Parathyroid adenoma (tissue), 2 donors: ENCODE results near the gene ZNF793.
A peak's percentile ranks its signal among the peaks of the same experiment; 100 is the strongest.

ENCODE experiments used
- H2AFZ ChIP-seq: fragments of 300-600 bp; sonication (generic); one replicate; pipeline ENCODE4 v1.7.0; 2017; ENCODE audit warnings: antibody characterized with exemption, mild to moderate bottlenecking
- H3K27ac ChIP-seq: fragments of 300-600 bp; sonication (generic); one replicate; pipeline ENCODE4 v1.7.0; 2017
- H3K27me3 ChIP-seq: fragments of 300-600 bp; sonication (generic); one replicate; pipeline ENCODE4 v1.7.0; 2017; ENCODE audit warnings: low read length; ENCODE audit not compliant: control insufficient read depth, insufficient read depth
- H3K36me3 ChIP-seq: fragments of 300-600 bp; sonication (generic); one replicate; pipeline ENCODE4 v1.7.0; 2017; ENCODE audit warnings: low read length; ENCODE audit not compliant: control insufficient read depth, insufficient read depth
- H3K4me1 ChIP-seq: fragments of 300-600 bp; sonication (generic); one replicate; pipeline ENCODE4 v1.7.0; 2017; ENCODE audit warnings: control low read depth
- H3K4me2 ChIP-seq: fragments of 300-600 bp; sonication (generic); one replicate; pipeline ENCODE4 v1.7.0; 2017; ENCODE audit warnings: low read length
- H3K4me3 ChIP-seq: fragments of 300-600 bp; sonication (generic); one replicate; pipeline ENCODE4 v1.7.0; 2017; ENCODE audit warnings: low read depth, low read length
- H3K79me2 ChIP-seq: fragments of 300-600 bp; sonication (generic); one replicate; pipeline ENCODE4 v1.7.0; 2017; ENCODE audit warnings: control low read depth
- H3K9ac ChIP-seq: fragments of 300-600 bp; sonication (generic); one replicate; pipeline ENCODE4 v1.7.0; 2017; ENCODE audit warnings: mild to moderate bottlenecking
- H3K9me3 ChIP-seq: fragments of 300-600 bp; sonication (generic); one replicate; pipeline ENCODE4 v1.7.0; 2017; ENCODE audit warnings: low read length; ENCODE audit not compliant: control insufficient read depth
- TF ChIP-seq, protein P1 (sequence below): fragments of 300-600 bp; sonication (generic); IDR thresholded peaks from one replicate; pipeline ENCODE4 v1.7.0; 2017; ENCODE audit warnings: antibody characterized with exemption, mild to moderate bottlenecking
- donor health status: primary hyperparathyroidism.

ZNF793 gene

DNA sequence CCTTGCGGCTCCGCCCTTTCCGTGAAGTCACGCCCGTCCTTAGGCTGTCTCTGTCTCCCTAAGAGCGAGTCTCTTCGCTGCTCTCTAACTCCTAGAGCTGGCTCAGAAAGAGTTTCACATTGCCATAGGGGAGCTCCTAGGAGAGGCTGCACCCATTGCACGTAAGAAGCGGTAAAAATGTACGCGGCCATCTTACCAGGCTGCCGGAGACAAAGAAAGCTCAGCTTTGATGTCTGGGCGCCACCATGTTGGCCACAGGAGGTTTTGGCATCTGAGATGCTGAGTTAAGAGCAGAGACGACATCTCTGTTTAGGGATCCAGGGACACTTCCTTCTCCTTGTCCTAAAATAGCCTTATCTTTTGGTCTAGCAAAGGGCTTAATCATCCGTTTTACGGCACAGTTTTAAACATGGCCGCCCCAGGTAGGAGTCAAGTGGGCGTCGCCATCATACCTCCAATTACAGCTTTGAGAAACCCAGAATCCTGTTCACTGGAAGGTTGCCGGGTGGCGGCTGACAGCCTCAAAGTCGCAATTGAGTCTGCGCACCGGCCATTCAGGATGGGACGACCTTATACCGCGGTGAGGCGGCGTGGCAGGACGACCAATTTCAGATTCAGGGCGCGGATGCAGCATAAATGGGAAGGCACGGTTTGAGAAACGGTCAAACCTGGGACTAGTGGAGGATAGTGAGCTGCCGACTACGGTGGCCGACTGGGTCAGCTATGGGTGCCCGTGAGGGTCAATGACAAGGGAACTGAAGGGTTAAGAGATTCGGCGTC is at the start of gene ZNF793:
Gene ZNF793, plus strand, starts transcription at position 553 of the 780 bp plus-strand sequence. CDS start 16,501 bp downstream, outside the sequence.
- TF ChIP-seq, protein P1, sequence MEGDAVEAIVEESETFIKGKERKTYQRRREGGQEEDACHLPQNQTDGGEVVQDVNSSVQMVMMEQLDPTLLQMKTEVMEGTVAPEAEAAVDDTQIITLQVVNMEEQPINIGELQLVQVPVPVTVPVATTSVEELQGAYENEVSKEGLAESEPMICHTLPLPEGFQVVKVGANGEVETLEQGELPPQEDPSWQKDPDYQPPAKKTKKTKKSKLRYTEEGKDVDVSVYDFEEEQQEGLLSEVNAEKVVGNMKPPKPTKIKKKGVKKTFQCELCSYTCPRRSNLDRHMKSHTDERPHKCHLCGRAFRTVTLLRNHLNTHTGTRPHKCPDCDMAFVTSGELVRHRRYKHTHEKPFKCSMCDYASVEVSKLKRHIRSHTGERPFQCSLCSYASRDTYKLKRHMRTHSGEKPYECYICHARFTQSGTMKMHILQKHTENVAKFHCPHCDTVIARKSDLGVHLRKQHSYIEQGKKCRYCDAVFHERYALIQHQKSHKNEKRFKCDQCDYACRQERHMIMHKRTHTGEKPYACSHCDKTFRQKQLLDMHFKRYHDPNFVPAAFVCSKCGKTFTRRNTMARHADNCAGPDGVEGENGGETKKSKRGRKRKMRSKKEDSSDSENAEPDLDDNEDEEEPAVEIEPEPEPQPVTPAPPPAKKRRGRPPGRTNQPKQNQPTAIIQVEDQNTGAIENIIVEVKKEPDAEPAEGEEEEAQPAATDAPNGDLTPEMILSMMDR, result no peak
- peak within 1 kb of the TSS; percentile 91 for H3K9ac ChIP-seq
- H3K36me3 ChIP-seq, result no peaks in the 10 kb centered on the region
- H3K79me2 ChIP-seq, result no peaks in the 10 kb centered on the region
- H3K9me3 ChIP-seq, result no peaks in the 10 kb centered on the region
- peaks cover 5% of the 10 kb centered on the region for H3K4me1 ChIP-seq
- H3K4me3 ChIP-seq, result peak within 1 kb of the TSS; percentile 82
- peak within 1 kb of the TSS; percentile 99 for H2AFZ ChIP-seq
- H3K27me3 ChIP-seq, result no peaks in the 10 kb centered on the region
- H3K4me2 ChIP-seq, result peak within 1 kb of the TSS; percentile 76
- peak within 1 kb of the TSS; percentile 97 for H3K27ac ChIP-seq

DNA sequence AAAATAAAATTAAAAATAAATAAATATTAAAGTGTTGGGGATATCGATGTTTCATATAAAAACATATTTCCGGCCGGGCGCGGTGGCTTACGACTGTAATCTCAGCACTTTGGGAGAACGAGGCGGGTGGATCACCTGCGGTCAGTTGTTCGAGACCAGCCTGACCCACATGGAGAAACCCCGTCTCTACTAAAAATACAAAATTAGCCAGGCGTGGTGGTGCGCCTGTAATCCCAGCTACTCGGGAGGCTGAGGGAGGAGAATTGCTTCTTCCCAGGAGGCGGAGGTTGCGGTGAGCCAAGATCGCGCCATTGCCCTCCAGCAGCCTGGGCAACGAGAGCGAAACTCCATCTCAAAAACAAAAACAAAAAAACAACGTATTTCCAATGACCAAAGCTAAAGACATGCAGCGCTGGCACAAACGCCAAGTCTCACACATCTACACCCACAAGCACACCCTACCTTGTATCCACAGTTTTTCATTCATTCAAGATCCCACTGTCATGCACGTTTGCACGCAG is 40.4 kb upstream of the ZNF793 start:
- no peaks in the 10 kb centered on the region for H3K27me3 ChIP-seq
- H3K4me3 ChIP-seq, result peak overlapping the region; percentile 78
- no peaks in the 10 kb centered on the region for H3K9me3 ChIP-seq
- no peaks in the 10 kb centered on the region for H3K36me3 ChIP-seq
- H3K4me2 ChIP-seq, result peak overlapping the region; percentile 64
- peak overlapping the region; percentile 97 for H2AFZ ChIP-seq
- TF ChIP-seq, protein P1, result no peak
- peaks cover 6% of the 10 kb centered on the region for H3K79me2 ChIP-seq
- peak overlapping the region; percentile 79 for H3K27ac ChIP-seq
- H3K4me1 ChIP-seq, result peaks cover 6% of the 10 kb centered on the region
- peak overlapping the region; percentile 40 for H3K9ac ChIP-seq

DNA sequence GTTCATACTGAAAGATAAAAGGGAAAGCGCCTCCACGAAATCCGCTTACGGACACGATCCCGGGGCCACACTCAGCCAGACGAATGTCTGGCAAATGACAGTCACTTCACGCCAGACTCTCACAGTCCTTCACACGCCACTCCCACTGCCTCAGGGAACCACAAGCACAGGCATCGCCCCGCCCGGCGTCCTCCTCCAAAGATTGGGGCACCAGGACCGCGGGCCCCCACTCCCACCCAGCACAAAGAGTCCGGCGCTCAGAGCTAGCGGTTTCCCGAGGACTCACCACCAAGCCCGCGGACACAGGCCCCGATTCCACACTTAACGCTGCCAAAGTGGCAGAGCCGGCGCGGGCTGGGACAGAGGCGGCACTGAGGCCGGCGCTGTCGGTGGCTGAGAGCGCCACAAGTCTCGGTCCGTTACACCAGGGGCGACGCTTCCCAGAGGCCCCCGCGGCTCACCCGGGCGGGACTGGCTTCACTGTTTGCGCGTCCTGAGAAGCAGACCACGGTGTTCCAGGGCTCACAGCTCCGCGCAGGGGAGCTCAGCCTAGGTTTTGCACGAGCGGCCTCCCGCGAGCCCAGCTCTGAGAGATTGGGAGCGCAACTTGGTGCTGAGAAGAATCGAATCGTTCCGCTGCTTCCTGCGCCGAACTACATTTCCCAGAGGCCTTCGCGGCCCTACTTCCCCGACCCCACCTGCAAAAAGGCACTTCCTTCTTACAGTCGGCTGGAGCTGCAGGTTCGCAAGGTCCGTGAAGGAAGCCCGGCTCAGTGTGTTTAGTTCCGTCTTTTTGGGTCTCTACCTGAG is 39.7 kb upstream of the ZNF793 start, which contains the start of gene ZNF569:
Gene ZNF569, minus strand, starts transcription at position 647 of the 810 bp plus-strand sequence. CDS start 22,523 bp downstream, outside the sequence.
- Histone ChIP-seq H3K9me3 (no peaks in the 10 kb centered on the region), H3K9ac (peak within 1 kb of the TSS; percentile 40), H3K79me2 (peaks cover 10% of the 10 kb centered on the region), H2AFZ (peak within 1 kb of the TSS; percentile 99), H3K4me1 (peaks cover 6% of the 10 kb centered on the region), H3K4me3 (peak within 1 kb of the TSS; percentile 78), H3K36me3 (no peaks in the 10 kb centered on the region), H3K27me3 (no peaks in the 10 kb centered on the region), H3K27ac (peak within 1 kb of the TSS; percentile 88), H3K4me2 (peak within 1 kb of the TSS; percentile 64)
- TF ChIP-seq, protein P1, result no peak

DNA sequence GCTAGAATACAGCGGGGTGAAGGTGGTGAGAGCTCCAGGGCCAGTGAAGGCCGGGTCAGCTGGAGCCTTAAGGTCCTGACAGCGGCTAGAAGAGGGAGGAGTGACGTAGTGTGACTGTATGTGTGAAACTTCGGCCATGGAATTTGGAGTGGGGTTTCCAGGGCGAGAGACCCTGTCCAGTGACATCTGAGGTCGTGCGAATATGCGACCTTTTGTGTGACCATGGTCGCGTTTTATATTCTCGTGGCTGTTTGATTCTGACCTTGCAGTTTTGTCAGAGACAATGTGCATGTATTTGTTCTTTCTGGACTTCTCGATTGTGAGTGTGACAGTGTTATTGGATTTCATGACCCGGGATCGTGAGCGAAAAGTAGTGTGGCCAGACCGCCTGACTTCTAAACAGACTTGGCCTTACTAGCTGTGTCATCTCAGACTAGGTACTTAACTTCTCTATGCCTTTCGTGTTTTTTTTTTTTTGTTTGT is 39.1 kb upstream of the ZNF793 start:
- TF ChIP-seq, protein P1, result no peak
- Histone ChIP-seq H3K27ac (peak overlapping the region; percentile 79), H3K4me1 (peaks cover 6% of the 10 kb centered on the region), H3K36me3 (no peaks in the 10 kb centered on the region), H3K4me3 (peak overlapping the region; percentile 78), H3K27me3 (no peaks in the 10 kb centered on the region), H2AFZ (peak overlapping the region; percentile 97), H3K9me3 (no peaks in the 10 kb centered on the region), H3K4me2 (peak overlapping the region; percentile 64), H3K9ac (no peak overlapping the region), H3K79me2 (peaks cover 12% of the 10 kb centered on the region)
